Naive thymus-derived CD4-positive, alpha-beta T cell (primary cell): ENCODE results near the gene KCNH5. TPM values are rescaled to one million over a fixed set of nuclear protein-coding genes. Genes with fewer than 3 reads are reported as not detected.
"Not testable (repeated sequence)": the region's sequence is repeated elsewhere in the genome, so short reads cannot be mapped to it uniquely, and the experiment has no call there.

Source experiments
- ATAC-seq: fragments of 150-1000 bp; cut with Tn5 transposase; 2 replicates; pipeline ENCODE4 v1.10.0; 2021; ENCODE audit warnings: mild to moderate bottlenecking, moderate library complexity
- CTCF ChIA-PET: fragments of 350-600 bp; sonication (Branson Sonifier 250); formaldehyde crosslinking; loops from one replicate; lab custom pipeline; 2021; ENCODE audit warnings: antibody characterized with exemption; lab: Charles Lee
- POLR2A ChIA-PET: fragments of 350-600 bp; sonication (Branson Sonifier 250); formaldehyde crosslinking; loops from one replicate; lab custom pipeline; 2021; ENCODE audit warnings: antibody characterized with exemption, inconsistent platforms; lab: Charles Lee
- DNase-seq, 9 donors: peaks; one replicate each; pipeline versions ENCODE4 v3.0.0 to v3.0.0-alpha.2; 2020 to 2022; ENCODE audit warnings: mixed read lengths in 1 of 9
- H3K27ac ChIP-seq: one replicate; pipeline ENCODE4 v1.7.0; 2013; ENCODE audit warnings: mild to moderate bottlenecking, low read depth, low read length, moderate library complexity
- H3K27me3 ChIP-seq, 2 donors: one replicate each; pipeline ENCODE4 v1.7.0; 2013; ENCODE audit warnings: low read length in 2 of 2, mild to moderate bottlenecking in 2 of 2, moderate library complexity in 2 of 2; ENCODE audit not compliant: control insufficient read depth in 2 of 2, insufficient read depth in 2 of 2
- H3K36me3 ChIP-seq, 3 experiments: 1 replicate in 2 of 3; 2 replicates in 1 of 3; pipeline ENCODE4 v1.7.0; 2013; ENCODE audit warnings: low read length in 3 of 3, mild to moderate bottlenecking in 3 of 3, moderate library complexity in 1 of 3; ENCODE audit not compliant: insufficient read depth in 3 of 3, control insufficient read depth in 2 of 3
- H3K4me1 ChIP-seq, 2 donors: one replicate each; pipeline ENCODE4 v1.7.0; 2013; ENCODE audit warnings: low read length in 2 of 2, mild to moderate bottlenecking in 2 of 2, moderate library complexity in 1 of 2; ENCODE audit not compliant: control insufficient read depth in 2 of 2, insufficient read depth in 2 of 2
- H3K4me3 ChIP-seq: 2 replicates; pipeline ENCODE4 v1.7.0; 2013; ENCODE audit warnings: mild to moderate bottlenecking, low read length
- H3K9me3 ChIP-seq, 3 experiments: 1 replicate in 2 of 3; 2 replicates in 1 of 3; pipeline ENCODE4 v1.7.0; 2013; ENCODE audit warnings: low read length in 3 of 3; ENCODE audit not compliant: control insufficient read depth in 2 of 3
- H3K27ac Mint-ChIP-seq, 9 donors: one replicate each; pipeline ENCODE4 v1.8.0; 2020 to 2022; ENCODE audit warnings: mixed read lengths in 9 of 9, mild to moderate bottlenecking in 8 of 9, moderate library complexity in 5 of 9, inconsistent platforms in 2 of 9
- H3K27me3 Mint-ChIP-seq, 5 donors: one replicate each; pipeline ENCODE4 v1.8.0; 2021 to 2022; ENCODE audit warnings: mixed read lengths in 5 of 5, mild to moderate bottlenecking in 1 of 5
- H3K36me3 Mint-ChIP-seq, 5 donors: one replicate each; pipeline ENCODE4 v1.8.0; 2020 to 2022; ENCODE audit warnings: mixed read lengths in 5 of 5, mild to moderate bottlenecking in 3 of 5, inconsistent platforms in 1 of 5
- H3K4me1 Mint-ChIP-seq, 7 donors: one replicate each; pipeline ENCODE4 v1.8.0; 2020 to 2022; ENCODE audit warnings: mixed read lengths in 7 of 7, mild to moderate bottlenecking in 3 of 7, inconsistent platforms in 1 of 7
- H3K4me3 Mint-ChIP-seq, 10 donors: one replicate each; pipeline ENCODE4 v1.8.0; 2020 to 2022; ENCODE audit warnings: mild to moderate bottlenecking in 10 of 10, mixed read lengths in 10 of 10, moderate library complexity in 6 of 10, inconsistent platforms in 2 of 10
- H3K9me3 Mint-ChIP-seq, 11 donors: one replicate each; pipeline ENCODE4 v1.8.0; 2020 to 2022; ENCODE audit warnings: mixed read lengths in 11 of 11, mild to moderate bottlenecking in 4 of 11, inconsistent platforms in 1 of 11, moderate library complexity in 1 of 11
- intact Hi-C, 2 donors: fragments of 100-400 bp; cut with micrococcal nuclease; formaldehyde crosslinking; loops; one replicate each; pipeline ENCODE4 v1.15.1; 2023
- polyA plus RNA-seq, 2 donors: library from polyadenylated mRNA; unstranded; fragments of 300-500 nt; fragmentation: Illumina TruSeq; gene quantifications; one replicate each; pipeline ENCODE4 v1.2.3, GENCODE V29; 2021
- total RNA-seq, 6 experiments: library from RNA in 5 of 6; stranded (reverse) in 5 of 6; gene quantifications; 1 replicate in 5 of 6; 2 replicates in 1 of 6; pipeline ENCODE4 v1.2.3 and lab custom pipeline; 2021 to 2026

KCNH5 gene
- total and polyA plus RNA-seq, 7 experiments from 2014 or later = not detected

GRCh38 chr14:62885451-62885850 is 159.8 kb downstream of the KCNH5 start:
- Mint-ChIP-seq H3K27ac (no peak overlapping the region), H3K4me3 (no peak overlapping the region), H3K36me3 (no peaks in the 10 kb centered on the region), H3K27me3 (no peaks in the 10 kb centered on the region), H3K4me1 (no peaks in the 10 kb centered on the region), H3K9me3 (peaks cover 0 to 10% (median 0%) of the 10 kb centered on the region in 11 donors)
- ChIA-PET POLR2A (no interaction called here), CTCF (no interaction called here)
- Histone ChIP-seq H3K4me3 (no peak overlapping the region), H3K27ac (no peak overlapping the region), H3K27me3 (no peaks in the 10 kb centered on the region), H3K36me3 (no peaks in the 10 kb centered on the region), H3K9me3 (no peaks in the 10 kb centered on the region), H3K4me1 (no peaks in the 10 kb centered on the region)
- intact Hi-C loops = no loop called here
- ATAC-seq = no peak
- DNase-seq = no peak

GRCh38 chr14:62882967-62883366 is 162.3 kb downstream of the KCNH5 start:
- ChIA-PET CTCF (interaction anchor here (0.5 kb wide), 1 partner anchor 22 kb away, joined by 3 read pairs; no protein-coding TSS in a partner anchor), POLR2A (no interaction called here)
- Mint-ChIP-seq H3K27me3 (no peaks in the 10 kb centered on the region), H3K4me3 (no peak overlapping the region), H3K36me3 (no peaks in the 10 kb centered on the region), H3K4me1 (no peaks in the 10 kb centered on the region), H3K9me3 (peaks cover 0 to 2% (median 0%) of the 10 kb centered on the region in 11 donors), H3K27ac (no peak overlapping the region)
- ATAC-seq = no peak
- Histone ChIP-seq H3K27me3 (no peaks in the 10 kb centered on the region), H3K27ac (no peak overlapping the region), H3K4me3 (no peak overlapping the region), H3K9me3 (no peaks in the 10 kb centered on the region), H3K4me1 (no peaks in the 10 kb centered on the region), H3K36me3 (no peaks in the 10 kb centered on the region)
- intact Hi-C loops = no loop called here
- DNase-seq = no peak

GRCh38 chr14:62866376-62866775 is 178.9 kb downstream of the KCNH5 start:
- ATAC-seq (no peak), DNase-seq (no peak)
- no peak overlapping the region for H3K4me3 Mint-ChIP-seq
- ChIA-PET POLR2A (no interaction called here), CTCF (no interaction called here)
- H3K4me3 ChIP-seq = no peak overlapping the region
- H3K9me3 Mint-ChIP-seq = peaks cover 0 to 8% (median 0%) of the 10 kb centered on the region in 11 donors
- intact Hi-C loops = no loop called here
- H3K9me3 ChIP-seq = no peaks in the 10 kb centered on the region
- no peaks in the 10 kb centered on the region for H3K36me3 Mint-ChIP-seq
- no peak overlapping the region for H3K27ac Mint-ChIP-seq
- no peaks in the 10 kb centered on the region for H3K4me1 ChIP-seq
- H3K27me3 ChIP-seq = no peaks in the 10 kb centered on the region
- no peak overlapping the region for H3K27ac ChIP-seq
- H3K27me3 Mint-ChIP-seq = no peaks in the 10 kb centered on the region
- H3K36me3 ChIP-seq = no peaks in the 10 kb centered on the region
- H3K4me1 Mint-ChIP-seq = no peaks in the 10 kb centered on the region

GRCh38 chr14:62864588-62864987 is 180.7 kb downstream of the KCNH5 start:
- Histone ChIP-seq H3K4me3 (no peak overlapping the region), H3K36me3 (no peaks in the 10 kb centered on the region), H3K27ac (no peak overlapping the region), H3K9me3 (no peaks in the 10 kb centered on the region), H3K4me1 (no peaks in the 10 kb centered on the region), H3K27me3 (no peaks in the 10 kb centered on the region)
- H3K4me3 Mint-ChIP-seq = no peak overlapping the region
- no peaks in the 10 kb centered on the region for H3K36me3 Mint-ChIP-seq
- no peak for DNase-seq
- intact Hi-C loops = no loop called here
- H3K4me1 Mint-ChIP-seq = no peaks in the 10 kb centered on the region
- no peak overlapping the region for H3K27ac Mint-ChIP-seq
- POLR2A ChIA-PET = no interaction called here
- CTCF ChIA-PET = interaction anchor here (0.7 kb wide), 1 partner anchor 61 kb away, joined by 3 read pairs; no protein-coding TSS in a partner anchor
- H3K9me3 Mint-ChIP-seq = peaks cover 0 to 10% (median under 1%) of the 10 kb centered on the region in 11 donors
- H3K27me3 Mint-ChIP-seq = no peaks in the 10 kb centered on the region
- ATAC-seq = no peak

GRCh38 chr14:62858011-62858410 is 187.2 kb downstream of the KCNH5 start:
- H3K4me1 Mint-ChIP-seq, H3K36me3 Mint-ChIP-seq, H3K9me3 ChIP-seq, H3K4me3 ChIP-seq, H3K27ac Mint-ChIP-seq, H3K4me1 ChIP-seq, POLR2A ChIA-PET, H3K9me3 Mint-ChIP-seq, H3K36me3 ChIP-seq, H3K27ac ChIP-seq, H3K27me3 ChIP-seq, H3K4me3 Mint-ChIP-seq, intact Hi-C loops, DNase-seq, CTCF ChIA-PET, H3K27me3 Mint-ChIP-seq, ATAC-seq: not testable (repeated sequence)

GRCh38 chr14:62854951-62855350 is 190.3 kb downstream of the KCNH5 start:
- H3K27me3 Mint-ChIP-seq = no peaks in the 10 kb centered on the region
- no peak overlapping the region for H3K27ac ChIP-seq
- H3K27me3 ChIP-seq = no peaks in the 10 kb centered on the region
- no peak for DNase-seq
- no peaks in the 10 kb centered on the region for H3K4me1 ChIP-seq
- H3K4me3 ChIP-seq = no peak overlapping the region
- H3K4me1 Mint-ChIP-seq = no peaks in the 10 kb centered on the region
- CTCF ChIA-PET = no interaction called here
- no peaks in the 10 kb centered on the region for H3K36me3 ChIP-seq
- intact Hi-C loops = no loop called here
- no peaks in the 10 kb centered on the region for H3K36me3 Mint-ChIP-seq
- no peak for ATAC-seq
- POLR2A ChIA-PET = no interaction called here
- no peak overlapping the region for H3K27ac Mint-ChIP-seq
- H3K9me3 ChIP-seq = no peaks in the 10 kb centered on the region
- H3K4me3 Mint-ChIP-seq = no peak overlapping the region
- H3K9me3 Mint-ChIP-seq = peaks cover 0 to 5% (median 0%) of the 10 kb centered on the region in 11 donors

GRCh38 chr14:62847168-62847567 is 198.1 kb downstream of the KCNH5 start:
- H3K27me3 ChIP-seq = no peaks in the 10 kb centered on the region
- H3K4me1 Mint-ChIP-seq = no peaks in the 10 kb centered on the region
- H3K4me3 ChIP-seq = no peak overlapping the region
- H3K27ac ChIP-seq = no peak overlapping the region
- no peak for DNase-seq
- ChIA-PET POLR2A (no interaction called here), CTCF (no interaction called here)
- intact Hi-C loops = no loop called here
- H3K27me3 Mint-ChIP-seq = peaks cover 0 to 19% (median 13%) of the 10 kb centered on the region in 5 donors
- no peaks in the 10 kb centered on the region for H3K36me3 ChIP-seq
- ATAC-seq = no peak
- no peaks in the 10 kb centered on the region for H3K4me1 ChIP-seq
- no peaks in the 10 kb centered on the region for H3K36me3 Mint-ChIP-seq
- H3K9me3 ChIP-seq = no peaks in the 10 kb centered on the region
- H3K27ac Mint-ChIP-seq = no peak overlapping the region
- H3K9me3 Mint-ChIP-seq = peaks cover 0 to 7% (median 0%) of the 10 kb centered on the region in 11 donors
- H3K4me3 Mint-ChIP-seq = no peak overlapping the region
